ENCODE data around the gene TTC21A.

TTC21A gene

DNA sequence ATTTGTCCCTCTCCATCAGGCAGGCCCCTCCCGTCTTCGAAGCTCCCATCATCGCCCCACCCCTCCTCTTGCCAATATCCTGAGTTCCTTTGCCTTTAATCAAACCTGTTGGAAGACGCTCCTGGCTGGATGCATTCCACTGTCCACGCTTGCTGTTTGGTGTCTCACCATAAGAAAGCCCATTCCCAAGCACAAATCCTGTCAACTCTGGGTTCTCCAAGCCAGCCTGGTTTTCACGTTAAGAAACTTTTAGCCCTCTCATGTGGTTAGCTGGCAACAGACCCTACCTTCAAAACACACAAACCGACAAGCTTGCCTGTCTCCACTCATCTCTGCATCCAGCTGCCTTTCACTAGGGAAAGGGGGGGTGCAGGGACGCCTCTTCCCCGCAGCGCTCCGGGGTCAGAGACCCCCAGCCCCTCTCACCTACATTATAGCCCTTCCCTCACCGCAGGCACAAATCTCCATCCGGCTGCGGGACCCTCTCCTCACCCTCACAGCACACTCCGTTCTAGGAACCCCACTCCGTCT is 1.1 kb upstream of the TTC21A start:
- Histone ChIP-seq H3K4me2 (ENCODE audit: low read depth, low read length, poor library complexity, severe bottlenecking) (peak overlapping the region; percentile 66), H4K20me1 (ENCODE audit: low read depth, low read length) (no peaks in the 10 kb centered on the region), H2AFZ (ENCODE audit: low read depth, low read length, severe bottlenecking) (no peak overlapping the region), H3K9me3 (ENCODE audit: insufficient read depth, low read length) (no peaks in the 10 kb centered on the region), H3K79me2 (ENCODE audit: insufficient read depth, low read length) (no peaks in the 10 kb centered on the region), H3K9me2 (replicated peaks; ENCODE audit: insufficient read depth, low read length) (no peaks in the 10 kb centered on the region), H3K4me3 (ENCODE audit: insufficient read depth, low read length, poor library complexity, severe bottlenecking) (peak overlapping the region; percentile 67), H3K27ac (ENCODE audit: low read depth, low read length) (no peak overlapping the region), H3K27me3 (ENCODE audit: low read length) (no peaks in the 10 kb centered on the region), H3K9ac (ENCODE audit: low read length) (no peak overlapping the region), H3K36me3 (ENCODE audit: low read length) (no peaks in the 10 kb centered on the region), H3F3A (ENCODE audit: insufficient read depth) (peaks cover 5% of the 10 kb centered on the region; the same call in 1 of the 2 replicates)
- TF ChIP-seq EZH2phosphoT487 (conservative IDR thresholded peaks at IDR 0.05; ENCODE audit: low read length) = no peak
- TF ChIP-seq, protein P1, sequence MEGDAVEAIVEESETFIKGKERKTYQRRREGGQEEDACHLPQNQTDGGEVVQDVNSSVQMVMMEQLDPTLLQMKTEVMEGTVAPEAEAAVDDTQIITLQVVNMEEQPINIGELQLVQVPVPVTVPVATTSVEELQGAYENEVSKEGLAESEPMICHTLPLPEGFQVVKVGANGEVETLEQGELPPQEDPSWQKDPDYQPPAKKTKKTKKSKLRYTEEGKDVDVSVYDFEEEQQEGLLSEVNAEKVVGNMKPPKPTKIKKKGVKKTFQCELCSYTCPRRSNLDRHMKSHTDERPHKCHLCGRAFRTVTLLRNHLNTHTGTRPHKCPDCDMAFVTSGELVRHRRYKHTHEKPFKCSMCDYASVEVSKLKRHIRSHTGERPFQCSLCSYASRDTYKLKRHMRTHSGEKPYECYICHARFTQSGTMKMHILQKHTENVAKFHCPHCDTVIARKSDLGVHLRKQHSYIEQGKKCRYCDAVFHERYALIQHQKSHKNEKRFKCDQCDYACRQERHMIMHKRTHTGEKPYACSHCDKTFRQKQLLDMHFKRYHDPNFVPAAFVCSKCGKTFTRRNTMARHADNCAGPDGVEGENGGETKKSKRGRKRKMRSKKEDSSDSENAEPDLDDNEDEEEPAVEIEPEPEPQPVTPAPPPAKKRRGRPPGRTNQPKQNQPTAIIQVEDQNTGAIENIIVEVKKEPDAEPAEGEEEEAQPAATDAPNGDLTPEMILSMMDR (IDR thresholded peaks at IDR 0.05; ENCODE audit: insufficient read depth, low read length, poor library complexity, severe bottlenecking) = no peak

DNA sequence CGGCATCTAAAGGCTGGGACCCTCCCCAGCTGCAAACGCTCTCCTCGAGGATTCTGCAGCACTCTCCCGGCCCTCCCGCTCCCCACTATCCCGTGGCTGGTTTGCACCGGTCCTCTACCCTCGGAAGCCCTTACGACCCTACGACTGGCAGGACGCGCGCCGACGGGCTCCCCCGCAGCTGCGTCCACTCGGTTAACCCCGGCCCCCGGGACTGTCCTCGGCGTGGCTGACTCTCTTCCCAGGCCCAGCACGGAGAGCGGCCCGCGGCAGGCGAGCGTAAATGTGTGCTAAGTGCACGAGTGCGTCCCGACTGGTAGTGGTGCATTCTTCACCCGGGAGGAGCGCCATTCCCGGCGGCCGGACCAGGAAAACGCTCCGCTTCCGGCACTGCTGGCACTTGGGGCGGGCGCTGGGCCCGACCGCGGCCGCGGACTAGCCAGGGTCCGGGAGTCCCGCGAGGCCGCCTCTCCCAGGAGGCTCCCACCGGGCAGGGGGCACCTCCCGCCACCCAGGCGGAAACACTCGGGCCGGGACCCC is 561 bp upstream of the TTC21A start:
- Histone ChIP-seq H3K36me3 (ENCODE audit: low read length) (no peaks in the 10 kb centered on the region), H3K4me2 (ENCODE audit: low read depth, low read length, poor library complexity, severe bottlenecking) (peak overlapping the region; percentile 66), H3K9me2 (replicated peaks; ENCODE audit: insufficient read depth, low read length) (no peaks in the 10 kb centered on the region), H3K9ac (ENCODE audit: low read length) (peak overlapping the region; percentile 66), H3K27me3 (ENCODE audit: low read length) (no peaks in the 10 kb centered on the region), H3K4me3 (ENCODE audit: insufficient read depth, low read length, poor library complexity, severe bottlenecking) (peak overlapping the region; percentile 67), H3K27ac (ENCODE audit: low read depth, low read length) (no peak overlapping the region), H3K79me2 (ENCODE audit: insufficient read depth, low read length) (no peaks in the 10 kb centered on the region), H3K9me3 (ENCODE audit: insufficient read depth, low read length) (no peaks in the 10 kb centered on the region), H4K20me1 (ENCODE audit: low read depth, low read length) (no peaks in the 10 kb centered on the region), H3F3A (ENCODE audit: insufficient read depth) (peaks cover 5% of the 10 kb centered on the region; the same call in 1 of the 2 replicates), H2AFZ (ENCODE audit: low read depth, low read length, severe bottlenecking) (peak overlapping the region; percentile 84)
- no peak for TF ChIP-seq EZH2phosphoT487 (conservative IDR thresholded peaks at IDR 0.05; ENCODE audit: low read length)
- TF ChIP-seq, protein P1 (IDR thresholded peaks at IDR 0.05; ENCODE audit: insufficient read depth, low read length, poor library complexity, severe bottlenecking) = no peak

DNA sequence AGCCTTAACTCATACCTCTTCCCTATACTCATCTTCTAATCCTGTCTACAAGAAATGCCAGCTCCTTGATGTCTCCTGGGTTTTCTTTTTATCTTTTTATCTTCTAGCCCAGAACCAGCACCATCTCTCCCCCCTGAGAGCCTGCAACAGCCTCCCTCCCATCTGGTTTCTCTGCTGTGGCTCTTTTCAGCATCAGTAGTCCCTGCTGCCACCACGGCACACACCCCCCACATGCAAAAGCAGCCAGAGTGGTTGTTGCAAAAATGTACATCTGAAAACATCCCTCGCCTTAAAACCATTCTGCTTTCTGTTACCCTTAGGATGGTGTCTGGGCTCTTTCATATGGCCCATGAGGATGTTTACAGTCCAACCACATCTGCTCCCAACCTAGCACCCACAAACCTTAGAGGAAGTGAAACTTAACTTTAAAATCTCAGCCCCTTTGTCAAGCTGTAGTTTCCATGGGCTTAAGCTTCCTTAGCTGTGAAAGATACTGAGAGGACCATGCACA is 775 bp downstream of the TTC21A start:
- Histone ChIP-seq H3K27me3 (ENCODE audit: low read length) (no peaks in the 10 kb centered on the region), H3K9ac (ENCODE audit: low read length) (peak overlapping the region; percentile 66), H4K20me1 (ENCODE audit: low read depth, low read length) (no peaks in the 10 kb centered on the region), H3K4me3 (ENCODE audit: insufficient read depth, low read length, poor library complexity, severe bottlenecking) (peak overlapping the region; percentile 67), H3K4me2 (ENCODE audit: low read depth, low read length, poor library complexity, severe bottlenecking) (peak overlapping the region; percentile 66), H3K27ac (ENCODE audit: low read depth, low read length) (0 out of 2 replicates have a peak overlapping the region, but pooled peaks have one; percentile 1), H3F3A (ENCODE audit: insufficient read depth) (peaks cover 5% of the 10 kb centered on the region; the same call in 1 of the 2 replicates), H2AFZ (ENCODE audit: low read depth, low read length, severe bottlenecking) (peak overlapping the region; percentile 84), H3K9me2 (replicated peaks; ENCODE audit: insufficient read depth, low read length) (no peaks in the 10 kb centered on the region), H3K79me2 (ENCODE audit: insufficient read depth, low read length) (no peaks in the 10 kb centered on the region), H3K36me3 (ENCODE audit: low read length) (no peaks in the 10 kb centered on the region), H3K9me3 (ENCODE audit: insufficient read depth, low read length) (no peaks in the 10 kb centered on the region)
- TF ChIP-seq, protein P1 (IDR thresholded peaks at IDR 0.05; ENCODE audit: insufficient read depth, low read length, poor library complexity, severe bottlenecking) = no peak
- no peak for TF ChIP-seq EZH2phosphoT487 (conservative IDR thresholded peaks at IDR 0.05; ENCODE audit: low read length)
